ENCODE results near the gene KRTAP2-2. TPM values are rescaled to one million over a fixed set of nuclear protein-coding genes. Genes with fewer than 3 reads are reported as not detected.

The KRTAP2-2 gene
- total and polyA plus RNA-seq, 7 donors = not detected

DNA sequence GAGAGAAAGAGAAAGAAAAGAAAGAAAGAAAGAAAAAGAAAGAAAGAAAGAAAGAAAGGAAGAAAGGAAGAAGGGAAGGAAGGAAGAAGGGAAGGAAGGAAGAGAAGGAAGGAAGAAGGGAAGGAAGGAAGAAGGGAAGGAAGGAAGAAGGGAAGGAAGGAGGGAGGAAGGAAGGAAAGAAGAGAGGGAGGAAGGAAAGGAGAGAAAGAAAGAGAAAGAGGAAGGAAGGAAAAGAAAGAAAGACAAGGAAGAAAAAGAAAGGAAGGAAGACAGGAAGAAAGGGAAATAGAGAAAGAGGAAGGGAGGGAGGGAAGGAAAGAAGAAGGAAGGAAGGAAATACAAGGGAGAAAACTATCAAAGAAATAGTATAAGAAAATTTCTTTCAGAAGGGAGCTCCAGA is 21.8 kb upstream of the KRTAP2-2 start:
- no peaks in the 10 kb centered on the region for H3K9me3 ChIP-seq
- H3K27me3 ChIP-seq = no peaks in the 10 kb centered on the region
- no peak overlapping the region for H3K4me3 ChIP-seq
- no peak for DNase-seq
- TF ChIP-seq, protein P1, sequence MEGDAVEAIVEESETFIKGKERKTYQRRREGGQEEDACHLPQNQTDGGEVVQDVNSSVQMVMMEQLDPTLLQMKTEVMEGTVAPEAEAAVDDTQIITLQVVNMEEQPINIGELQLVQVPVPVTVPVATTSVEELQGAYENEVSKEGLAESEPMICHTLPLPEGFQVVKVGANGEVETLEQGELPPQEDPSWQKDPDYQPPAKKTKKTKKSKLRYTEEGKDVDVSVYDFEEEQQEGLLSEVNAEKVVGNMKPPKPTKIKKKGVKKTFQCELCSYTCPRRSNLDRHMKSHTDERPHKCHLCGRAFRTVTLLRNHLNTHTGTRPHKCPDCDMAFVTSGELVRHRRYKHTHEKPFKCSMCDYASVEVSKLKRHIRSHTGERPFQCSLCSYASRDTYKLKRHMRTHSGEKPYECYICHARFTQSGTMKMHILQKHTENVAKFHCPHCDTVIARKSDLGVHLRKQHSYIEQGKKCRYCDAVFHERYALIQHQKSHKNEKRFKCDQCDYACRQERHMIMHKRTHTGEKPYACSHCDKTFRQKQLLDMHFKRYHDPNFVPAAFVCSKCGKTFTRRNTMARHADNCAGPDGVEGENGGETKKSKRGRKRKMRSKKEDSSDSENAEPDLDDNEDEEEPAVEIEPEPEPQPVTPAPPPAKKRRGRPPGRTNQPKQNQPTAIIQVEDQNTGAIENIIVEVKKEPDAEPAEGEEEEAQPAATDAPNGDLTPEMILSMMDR (IDR thresholded peaks at IDR 0.05) = no peak
- TF ChIP-seq POLR2AphosphoS5 (IDR thresholded peaks at IDR 0.05) (no peak), POLR2A (IDR thresholded peaks at IDR 0.05) (no peak), EP300 (IDR thresholded peaks at IDR 0.05) (no peak)
- intact Hi-C loops (cut with DNase I) = no loop called here
- H3K36me3 ChIP-seq = no peaks in the 10 kb centered on the region
- H3K27ac ChIP-seq = no peak overlapping the region
- no peaks in the 10 kb centered on the region for H3K4me1 ChIP-seq

DNA sequence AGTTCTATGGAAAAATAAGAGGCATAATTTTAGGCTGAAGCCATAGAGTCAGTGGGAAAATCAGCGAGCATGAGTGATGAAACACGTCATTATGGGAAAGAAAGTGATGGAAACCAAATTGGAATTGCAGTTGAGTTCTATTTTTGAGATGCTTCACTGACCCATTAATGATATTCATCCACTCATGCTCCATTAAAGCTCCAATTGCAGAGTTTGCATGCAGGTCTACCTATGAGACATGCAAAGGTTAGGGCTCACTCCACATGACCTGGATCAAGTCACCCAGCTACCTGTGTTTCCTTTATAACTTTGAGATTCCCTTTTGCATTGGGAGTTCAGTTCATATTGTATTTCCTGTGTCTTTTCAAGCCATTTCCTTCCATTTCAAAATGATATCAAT is 18.6 kb upstream of the KRTAP2-2 start:
- H3K4me1 ChIP-seq = no peaks in the 10 kb centered on the region
- no peaks in the 10 kb centered on the region for H3K9me3 ChIP-seq
- WGBS, 2 donors = 92 to 94% methylated on average over 2 of the region's 2 CpGs
- no peaks in the 10 kb centered on the region for H3K27me3 ChIP-seq
- no peaks in the 10 kb centered on the region for H3K36me3 ChIP-seq
- no peak overlapping the region for H3K4me3 ChIP-seq
- DNase-seq = no peak
- TF ChIP-seq EP300 (IDR thresholded peaks at IDR 0.05) = no peak
- no peak for TF ChIP-seq POLR2A (IDR thresholded peaks at IDR 0.05)
- TF ChIP-seq POLR2AphosphoS5 (IDR thresholded peaks at IDR 0.05) = no peak
- TF ChIP-seq, protein P1 (IDR thresholded peaks at IDR 0.05) = no peak
- intact Hi-C loops (cut with DNase I) = no loop called here
- no peak overlapping the region for H3K27ac ChIP-seq

DNA sequence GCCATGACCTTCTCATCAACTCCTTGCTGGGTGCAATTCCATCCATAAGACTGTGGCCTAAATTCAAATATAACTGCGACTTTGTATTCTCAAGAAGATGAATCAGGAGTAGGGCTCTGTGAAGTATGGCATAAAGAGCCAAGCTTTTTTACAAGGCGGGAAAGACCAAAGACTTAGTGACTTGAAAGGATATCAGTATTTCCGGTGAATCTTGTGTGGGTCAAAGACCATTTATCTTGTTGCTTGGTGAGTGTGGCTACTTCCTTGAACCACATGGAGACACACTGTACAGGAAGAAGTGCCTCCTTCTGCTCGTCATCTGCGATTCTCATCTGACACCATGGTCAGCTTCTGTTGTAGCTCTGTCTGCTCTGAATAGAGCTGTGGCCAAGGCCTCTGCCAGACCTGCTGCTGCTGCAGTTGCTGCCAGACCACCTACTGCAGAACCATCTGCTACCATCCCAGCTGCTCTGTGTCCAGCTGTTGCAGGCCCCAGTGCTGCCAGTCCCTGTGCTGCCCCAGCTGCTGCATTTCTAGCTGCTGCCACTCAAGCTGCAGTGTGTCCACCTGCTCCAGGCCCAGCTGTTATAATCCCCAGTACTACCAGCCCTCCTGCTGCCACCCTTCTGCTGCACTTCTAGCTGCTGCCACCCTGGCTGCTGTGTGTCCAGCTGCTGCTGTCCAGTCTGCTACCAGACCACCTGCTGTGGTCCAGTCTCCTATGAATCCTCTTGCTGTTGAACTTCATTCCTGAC is 16.8 kb upstream of the KRTAP2-2 start:
- TF ChIP-seq EP300 (IDR thresholded peaks at IDR 0.05) (no peak), POLR2A (IDR thresholded peaks at IDR 0.05) (no peak), POLR2AphosphoS5 (IDR thresholded peaks at IDR 0.05) (no peak)
- TF ChIP-seq, protein P1 (IDR thresholded peaks at IDR 0.05) = no peak
- Histone ChIP-seq H3K9me3 (no peaks in the 10 kb centered on the region), H3K27me3 (no peaks in the 10 kb centered on the region), H3K36me3 (no peaks in the 10 kb centered on the region), H3K27ac (no peak overlapping the region), H3K4me3 (no peak overlapping the region), H3K4me1 (no peaks in the 10 kb centered on the region)
- DNase-seq = no peak
- 89 to 91% methylated on average over 5 of the region's 5 CpGs for WGBS, 2 donors
- intact Hi-C loops (cut with DNase I) = no loop called here

DNA sequence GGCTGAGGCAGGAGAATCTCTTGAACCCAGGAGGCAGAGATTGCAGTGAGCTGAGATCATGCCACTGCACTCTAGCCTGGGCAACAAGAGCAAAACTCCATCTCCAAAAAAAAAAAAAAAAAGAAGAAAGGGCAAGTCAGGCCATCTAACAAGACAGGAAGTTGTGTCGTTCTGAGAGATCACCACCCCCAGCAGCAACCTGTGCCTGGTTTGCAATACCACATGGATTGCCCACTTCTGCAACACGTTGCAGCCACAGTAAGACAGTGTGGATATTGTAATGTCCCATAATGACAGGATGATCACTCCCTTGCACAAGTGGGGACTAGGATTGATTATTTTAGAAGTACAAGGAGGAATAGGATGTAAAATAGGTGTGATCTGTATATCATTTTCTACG is 14.0 kb upstream of the KRTAP2-2 start:
- WGBS, 2 donors = 72 to 82% methylated on average over 3 of the region's 3 CpGs
- no peaks in the 10 kb centered on the region for H3K9me3 ChIP-seq
- DNase-seq = no peak
- no peaks in the 10 kb centered on the region for H3K36me3 ChIP-seq
- TF ChIP-seq POLR2A (IDR thresholded peaks at IDR 0.05) (no peak), POLR2AphosphoS5 (IDR thresholded peaks at IDR 0.05) (no peak)
- intact Hi-C loops (cut with DNase I) = no loop called here
- no peak overlapping the region for H3K4me3 ChIP-seq
- H3K27ac ChIP-seq = no peak overlapping the region
- no peaks in the 10 kb centered on the region for H3K27me3 ChIP-seq
- H3K4me1 ChIP-seq = no peaks in the 10 kb centered on the region

DNA sequence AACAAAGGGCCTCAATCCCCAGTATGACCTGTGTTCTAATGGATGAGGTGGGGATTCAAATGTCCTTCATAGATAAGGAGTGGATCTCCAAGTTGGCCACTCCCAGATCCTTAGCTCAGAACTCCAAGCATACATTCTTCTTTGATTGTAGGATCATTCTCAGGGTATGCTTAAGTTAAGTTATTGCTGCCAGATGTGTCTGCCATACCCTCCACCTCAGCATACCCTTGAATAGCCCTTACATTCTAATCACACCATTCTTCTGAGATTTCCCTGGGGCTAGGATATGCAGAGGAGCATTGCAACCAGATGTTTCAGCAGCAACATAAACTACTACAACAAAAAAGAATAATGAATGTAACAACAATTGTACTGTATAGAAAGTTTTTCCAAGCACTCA is 12.3 kb upstream of the KRTAP2-2 start:
- DNase-seq = no peak
- TF ChIP-seq POLR2A (IDR thresholded peaks at IDR 0.05) (no peak), POLR2AphosphoS5 (IDR thresholded peaks at IDR 0.05) (no peak), EP300 (IDR thresholded peaks at IDR 0.05) (no peak)
- TF ChIP-seq, protein P1 (IDR thresholded peaks at IDR 0.05) = no peak
- Histone ChIP-seq H3K4me3 (no peak overlapping the region), H3K27me3 (no peaks in the 10 kb centered on the region), H3K9me3 (no peaks in the 10 kb centered on the region), H3K4me1 (peaks cover 0 to 2% (median 0%) of the 10 kb centered on the region in 4 donors), H3K36me3 (no peaks in the 10 kb centered on the region), H3K27ac (no peak overlapping the region)
- intact Hi-C loops (cut with DNase I) = no loop called here

Measured in sigmoid colon (tissue), 7 donors.